ENCODE results near the gene SLC22A2.

SLC22A2 gene

DNA sequence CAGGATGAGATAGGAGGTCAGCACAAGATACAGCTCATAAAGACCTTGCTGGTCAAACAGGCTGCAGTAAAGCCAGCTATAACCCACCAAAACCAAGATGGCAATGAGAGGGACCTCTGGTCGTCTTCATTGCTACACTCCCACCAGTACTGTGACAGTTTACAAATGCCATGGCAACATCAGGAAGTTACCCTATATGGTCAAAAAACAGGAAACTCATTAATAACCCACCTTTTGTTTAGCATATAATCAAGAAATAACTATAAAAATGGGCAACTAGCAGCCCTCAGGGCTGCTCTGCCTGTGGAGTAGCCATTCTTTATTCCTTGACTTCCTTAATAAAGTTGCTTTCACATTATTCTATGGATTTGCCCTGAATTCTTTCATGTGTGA, 30.9 kb downstream of the SLC22A2 start:
- no peak overlapping the region for H3K9ac ChIP-seq (ENCODE audit: low read length)
- H2AFZ ChIP-seq (ENCODE audit: low read depth, low read length, severe bottlenecking): no peak overlapping the region
- TF ChIP-seq, protein P1, sequence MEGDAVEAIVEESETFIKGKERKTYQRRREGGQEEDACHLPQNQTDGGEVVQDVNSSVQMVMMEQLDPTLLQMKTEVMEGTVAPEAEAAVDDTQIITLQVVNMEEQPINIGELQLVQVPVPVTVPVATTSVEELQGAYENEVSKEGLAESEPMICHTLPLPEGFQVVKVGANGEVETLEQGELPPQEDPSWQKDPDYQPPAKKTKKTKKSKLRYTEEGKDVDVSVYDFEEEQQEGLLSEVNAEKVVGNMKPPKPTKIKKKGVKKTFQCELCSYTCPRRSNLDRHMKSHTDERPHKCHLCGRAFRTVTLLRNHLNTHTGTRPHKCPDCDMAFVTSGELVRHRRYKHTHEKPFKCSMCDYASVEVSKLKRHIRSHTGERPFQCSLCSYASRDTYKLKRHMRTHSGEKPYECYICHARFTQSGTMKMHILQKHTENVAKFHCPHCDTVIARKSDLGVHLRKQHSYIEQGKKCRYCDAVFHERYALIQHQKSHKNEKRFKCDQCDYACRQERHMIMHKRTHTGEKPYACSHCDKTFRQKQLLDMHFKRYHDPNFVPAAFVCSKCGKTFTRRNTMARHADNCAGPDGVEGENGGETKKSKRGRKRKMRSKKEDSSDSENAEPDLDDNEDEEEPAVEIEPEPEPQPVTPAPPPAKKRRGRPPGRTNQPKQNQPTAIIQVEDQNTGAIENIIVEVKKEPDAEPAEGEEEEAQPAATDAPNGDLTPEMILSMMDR (IDR thresholded peaks at IDR 0.05; ENCODE audit: insufficient read depth, low read length, poor library complexity, severe bottlenecking): no peak
- TF ChIP-seq EZH2phosphoT487 (conservative IDR thresholded peaks at IDR 0.05; ENCODE audit: low read length): no peak
- no peaks in the 10 kb centered on the region for H3K79me2 ChIP-seq (ENCODE audit: insufficient read depth, low read length)
- H3K9me2 ChIP-seq (replicated peaks; ENCODE audit: insufficient read depth, low read length): no peaks in the 10 kb centered on the region
- H3K27me3 ChIP-seq (ENCODE audit: low read length): no peaks in the 10 kb centered on the region
- H3K4me3 ChIP-seq (ENCODE audit: insufficient read depth, low read length, poor library complexity, severe bottlenecking): no peak overlapping the region
- H3K27ac ChIP-seq (ENCODE audit: low read depth, low read length): no peak overlapping the region
- H3K36me3 ChIP-seq (ENCODE audit: low read length): no peaks in the 10 kb centered on the region
- no peaks in the 10 kb centered on the region for H3K9me3 ChIP-seq (ENCODE audit: insufficient read depth, low read length)
- no peak overlapping the region for H3K4me2 ChIP-seq (ENCODE audit: low read depth, low read length, poor library complexity, severe bottlenecking)
- no peaks in the 10 kb centered on the region for H4K20me1 ChIP-seq (ENCODE audit: low read depth, low read length)
- H3F3A ChIP-seq (ENCODE audit: insufficient read depth): no peaks in the 10 kb centered on the region

DNA sequence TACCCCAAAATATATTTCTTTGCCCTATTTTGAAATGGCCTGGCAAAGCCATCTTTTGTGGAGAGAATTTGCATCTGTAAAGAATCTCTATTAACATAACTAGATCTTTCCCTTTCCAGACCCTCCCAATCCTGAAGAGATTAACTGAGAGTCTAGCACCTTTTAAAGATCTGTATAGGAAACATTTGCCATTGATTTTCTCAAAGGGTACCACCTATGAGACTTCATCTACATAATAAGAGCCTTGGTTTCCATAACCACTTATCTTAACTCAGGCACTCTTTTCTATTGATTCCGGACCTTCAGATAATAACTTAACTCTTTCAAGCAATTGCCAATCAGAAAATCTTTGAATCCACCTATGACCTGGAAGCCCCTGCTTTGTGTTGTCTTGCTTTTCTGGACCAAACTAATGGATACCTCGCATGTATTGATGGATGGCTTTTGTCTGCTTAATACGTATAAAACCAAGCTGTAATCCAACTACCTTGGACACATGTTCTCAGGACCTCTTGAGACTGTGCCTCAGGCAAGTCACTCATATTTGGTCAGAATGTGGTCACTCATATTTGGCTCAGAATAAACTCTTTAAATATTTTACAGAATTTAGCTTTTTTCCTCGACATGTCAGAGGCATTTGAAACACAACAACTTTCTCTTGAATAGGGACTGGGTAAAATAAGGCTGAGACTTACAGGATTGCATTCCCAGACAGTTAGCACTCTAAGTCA, 31.4 kb downstream of the SLC22A2 start:
- Histone ChIP-seq H3K79me2 (ENCODE audit: insufficient read depth, low read length) (no peaks in the 10 kb centered on the region), H3K9me3 (ENCODE audit: insufficient read depth, low read length) (no peaks in the 10 kb centered on the region), H4K20me1 (ENCODE audit: low read depth, low read length) (no peaks in the 10 kb centered on the region), H3K27me3 (ENCODE audit: low read length) (no peaks in the 10 kb centered on the region), H3K4me2 (ENCODE audit: low read depth, low read length, poor library complexity, severe bottlenecking) (no peak overlapping the region), H2AFZ (ENCODE audit: low read depth, low read length, severe bottlenecking) (no peak overlapping the region), H3K27ac (ENCODE audit: low read depth, low read length) (no peak overlapping the region), H3K9me2 (replicated peaks; ENCODE audit: insufficient read depth, low read length) (no peaks in the 10 kb centered on the region), H3K4me3 (ENCODE audit: insufficient read depth, low read length, poor library complexity, severe bottlenecking) (no peak overlapping the region), H3F3A (ENCODE audit: insufficient read depth) (no peaks in the 10 kb centered on the region), H3K9ac (ENCODE audit: low read length) (no peak overlapping the region), H3K36me3 (ENCODE audit: low read length) (no peaks in the 10 kb centered on the region)
- TF ChIP-seq, protein P1 (IDR thresholded peaks at IDR 0.05; ENCODE audit: insufficient read depth, low read length, poor library complexity, severe bottlenecking): no peak
- no peak for TF ChIP-seq EZH2phosphoT487 (conservative IDR thresholded peaks at IDR 0.05; ENCODE audit: low read length)

DNA sequence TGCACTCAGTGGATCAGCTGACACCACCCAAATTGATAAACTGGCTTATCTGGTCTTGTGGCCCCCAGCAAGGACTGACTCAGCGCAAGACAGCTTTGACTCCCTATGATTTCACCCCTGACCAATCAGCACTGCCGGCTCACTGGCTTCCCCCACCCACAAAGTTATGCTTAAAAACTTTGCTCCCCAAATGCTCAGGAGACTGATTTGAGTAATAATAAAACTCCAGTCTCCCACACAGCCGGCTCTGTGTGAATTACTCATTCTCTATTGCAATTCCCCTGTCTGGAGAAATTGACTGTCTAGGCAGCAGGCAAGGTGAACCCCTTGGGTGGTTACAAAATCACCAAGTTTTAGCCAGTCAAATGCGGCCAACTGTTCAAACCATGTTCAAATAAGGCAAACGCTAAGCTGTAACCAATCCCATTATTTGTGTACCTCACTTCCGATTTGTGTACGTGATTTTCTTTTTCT, 32.5 kb downstream of the SLC22A2 start:
- H3K9ac ChIP-seq (ENCODE audit: low read length): no peak overlapping the region
- H3K4me2 ChIP-seq (ENCODE audit: low read depth, low read length, poor library complexity, severe bottlenecking): no peak overlapping the region
- no peaks in the 10 kb centered on the region for H3K9me2 ChIP-seq (replicated peaks; ENCODE audit: insufficient read depth, low read length)
- no peak overlapping the region for H2AFZ ChIP-seq (ENCODE audit: low read depth, low read length, severe bottlenecking)
- H3K36me3 ChIP-seq (ENCODE audit: low read length): no peaks in the 10 kb centered on the region
- H3K9me3 ChIP-seq (ENCODE audit: insufficient read depth, low read length): no peaks in the 10 kb centered on the region
- no peaks in the 10 kb centered on the region for H3K79me2 ChIP-seq (ENCODE audit: insufficient read depth, low read length)
- no peaks in the 10 kb centered on the region for H4K20me1 ChIP-seq (ENCODE audit: low read depth, low read length)
- no peaks in the 10 kb centered on the region for H3K27me3 ChIP-seq (ENCODE audit: low read length)
- no peaks in the 10 kb centered on the region for H3F3A ChIP-seq (ENCODE audit: insufficient read depth)
- TF ChIP-seq, protein P1 (IDR thresholded peaks at IDR 0.05; ENCODE audit: insufficient read depth, low read length, poor library complexity, severe bottlenecking): no peak
- TF ChIP-seq EZH2phosphoT487 (conservative IDR thresholded peaks at IDR 0.05; ENCODE audit: low read length): no peak
- no peak overlapping the region for H3K4me3 ChIP-seq (ENCODE audit: insufficient read depth, low read length, poor library complexity, severe bottlenecking)
- no peak overlapping the region for H3K27ac ChIP-seq (ENCODE audit: low read depth, low read length)

All from SU-DHL-6 (cell line).